AG10803 (cell line): ENCODE data around the gene ARHGAP30.

Source experiments
- DNase-seq: peaks from one replicate; pipeline ENCODE4 v3.0.0; 2010; ENCODE audit warnings: low read depth
- H3K4me3 ChIP-seq: 2 replicates; pipeline ENCODE4 v1.5.1; 2011; ENCODE audit warnings: mild to moderate bottlenecking, low read length, control low read depth
- CTCF ChIP-seq: conservative IDR thresholded peaks from 2 replicates; pipeline ENCODE4 v1.5.1; 2011; ENCODE audit warnings: mild to moderate bottlenecking, low read length, control low read depth, inconsistent platforms

ARHGAP30 gene

GRCh38 chr1:161077426-161077825 is 7.7 kb upstream of the ARHGAP30 start:
- TF ChIP-seq CTCF, result no peak
- no peak overlapping the region for H3K4me3 ChIP-seq
- no peak for DNase-seq

GRCh38 chr1:161076410-161076809 is 6.7 kb upstream of the ARHGAP30 start:
- DNase-seq, result no peak
- TF ChIP-seq CTCF, result no peak
- H3K4me3 ChIP-seq, result no peak overlapping the region

GRCh38 chr1:161074676-161075368 is 5.1 kb upstream of the ARHGAP30 start:
- TF ChIP-seq CTCF, result no peak
- H3K4me3 ChIP-seq, result no peak overlapping the region
- DNase-seq, result no peak

GRCh38 chr1:161073474-161074121 is 3.9 kb upstream of the ARHGAP30 start:
- no peak for TF ChIP-seq CTCF
- H3K4me3 ChIP-seq, result no peak overlapping the region
- DNase-seq, result no peak

- no peak for TF ChIP-seq CTCF
- no peak for DNase-seq
- H3K4me3 ChIP-seq, result no peak overlapping the region
Measured at GRCh38 chr1:161072751-161073449, 3.2 kb upstream of the ARHGAP30 start.

GRCh38 chr1:161071886-161072371 is 2.2 kb upstream of the ARHGAP30 start:
- H3K4me3 ChIP-seq, result no peak overlapping the region
- DNase-seq, result peak; percentile 72
- TF ChIP-seq CTCF, result peak; percentile 76

- no peak for DNase-seq
- TF ChIP-seq CTCF, result no peak
- H3K4me3 ChIP-seq, result no peak overlapping the region
Measured at GRCh38 chr1:161070761-161071160, 1.1 kb upstream of the ARHGAP30 start.
